SH-SY5Y (cell line): Measurements from ENCODE around the gene GPC3.

Source experiments
- GATA2 ChIP-seq: IDR thresholded peaks from 2 replicates; pipeline ENCODE4 v1.6.1; 2011; ENCODE audit warnings: mild to moderate bottlenecking, low read depth, low read length
- GATA3 ChIP-seq: IDR thresholded peaks from 2 replicates; pipeline ENCODE4 v1.6.1; 2011; ENCODE audit warnings: low read depth, mild to moderate bottlenecking, low read length, moderate library complexity

- TF ChIP-seq GATA3 (no peak), GATA2 (no peak)
Observed at GRCh38 chrX:133661962-133662839, 323.2 kb downstream of the GPC3 start.
